Liver (tissue), 9 donors: ENCODE measurements around the gene COG2. TPM values are rescaled to one million over a fixed set of nuclear protein-coding genes. Genes with fewer than 3 reads are reported as not detected.

Experiments used
- DNase-seq: peaks from one replicate; pipeline ENCODE4 v3.0.0-alpha.2; 2017; ENCODE audit warnings: low spot score
- H3K27ac ChIP-seq, 2 donors: one replicate each; pipeline ENCODE4 v1.7.0; 2013; ENCODE audit warnings: inconsistent platforms in 2 of 2, low read length in 2 of 2, control low read depth in 1 of 2, low read depth in 1 of 2, mild to moderate bottlenecking in 1 of 2
- H3K27me3 ChIP-seq, 4 donors: one replicate each; pipeline versions ENCODE4 v1.6.1 to v1.7.0; 2013; ENCODE audit warnings: low read length in 3 of 4, inconsistent platforms in 1 of 4, mild to moderate bottlenecking in 1 of 4, moderate library complexity in 1 of 4; ENCODE audit not compliant: control insufficient read depth in 4 of 4, insufficient read depth in 4 of 4
- H3K36me3 ChIP-seq, 4 donors: one replicate each; pipeline versions ENCODE4 v1.6.1 to v1.7.0; 2013; ENCODE audit warnings: low read length in 3 of 4, mild to moderate bottlenecking in 3 of 4, low read depth in 1 of 4, moderate library complexity in 1 of 4; ENCODE audit not compliant: control insufficient read depth in 4 of 4, insufficient read depth in 3 of 4
- H3K4me1 ChIP-seq, 4 donors: one replicate each; pipeline versions ENCODE4 v1.6.1 to v1.7.0; 2013; ENCODE audit warnings: low read length in 3 of 4, mild to moderate bottlenecking in 3 of 4, moderate library complexity in 1 of 4; ENCODE audit not compliant: control insufficient read depth in 4 of 4, insufficient read depth in 4 of 4
- H3K4me3 ChIP-seq, 3 donors: one replicate each; pipeline versions ENCODE4 v1.6.1 to v1.7.0; 2013; ENCODE audit warnings: low read length in 3 of 3, control low read depth in 1 of 3, low read depth in 1 of 3, mild to moderate bottlenecking in 1 of 3
- H3K9ac ChIP-seq, 2 donors: one replicate each; pipeline ENCODE4 v1.7.0; 2013; ENCODE audit warnings: low read length in 2 of 2, mild to moderate bottlenecking in 2 of 2, moderate library complexity in 2 of 2, control low read depth in 1 of 2, low read depth in 1 of 2
- H3K9me3 ChIP-seq, 4 donors: one replicate each; pipeline versions ENCODE4 v1.6.1 to v1.7.0; 2013; ENCODE audit warnings: low read length in 3 of 4; ENCODE audit not compliant: control insufficient read depth in 4 of 4
- EGR1 ChIP-seq, 2 donors: IDR thresholded peaks; 2 replicates each; pipeline ENCODE4 v1.6.1; 2016 to 2018; ENCODE audit warnings: antibody characterized with exemption in 2 of 2, low read depth in 2 of 2
- FOXA1 ChIP-seq: IDR thresholded peaks from 2 replicates; pipeline ENCODE4 v1.6.1; 2016; ENCODE audit warnings: antibody characterized with exemption
- FOXA2 ChIP-seq: IDR thresholded peaks from 2 replicates; pipeline ENCODE4 v1.6.1; 2016; ENCODE audit warnings: antibody characterized with exemption
- GABPA ChIP-seq, 2 donors: IDR thresholded peaks in 1 of 2; conservative IDR thresholded peaks in 1 of 2; 2 replicates each; pipeline ENCODE4 v1.6.1; 2016; ENCODE audit warnings: antibody characterized with exemption in 2 of 2, mild to moderate bottlenecking in 1 of 2, moderate library complexity in 1 of 2
- HNF4A ChIP-seq, 2 donors: conservative IDR thresholded peaks; 2 replicates each; pipeline ENCODE4 v1.6.1; 2016; ENCODE audit warnings: antibody characterized with exemption in 2 of 2, mild to moderate bottlenecking in 2 of 2
- HNF4G ChIP-seq: IDR thresholded peaks from 2 replicates; pipeline ENCODE4 v1.6.1; 2016; ENCODE audit warnings: antibody characterized with exemption
- JUND ChIP-seq, 2 donors: IDR thresholded peaks; 2 replicates each; pipeline ENCODE4 v1.6.1; 2016; ENCODE audit warnings: antibody characterized with exemption in 2 of 2
- NR2F2 ChIP-seq: IDR thresholded peaks from 2 replicates; pipeline ENCODE4 v1.6.1; 2016; ENCODE audit warnings: antibody characterized with exemption
- RAD21 ChIP-seq, 2 donors: IDR thresholded peaks; 2 replicates each; pipeline ENCODE4 v1.6.1; 2016; ENCODE audit warnings: antibody characterized with exemption in 2 of 2, mild to moderate bottlenecking in 2 of 2
- RXRA ChIP-seq, 2 donors: IDR thresholded peaks; 2 replicates each; pipeline ENCODE4 v1.6.1; 2017 to 2018; ENCODE audit warnings: antibody characterized with exemption in 2 of 2, mild to moderate bottlenecking in 1 of 2
- SP1 ChIP-seq: IDR thresholded peaks from 2 replicates; pipeline ENCODE4 v1.6.1; 2018; ENCODE audit warnings: antibody characterized with exemption, mild to moderate bottlenecking
- TAF1 ChIP-seq: conservative IDR thresholded peaks from 2 replicates; pipeline ENCODE4 v1.6.1; 2016; ENCODE audit warnings: antibody characterized with exemption, mild to moderate bottlenecking
- YY1 ChIP-seq: IDR thresholded peaks from 2 replicates; pipeline ENCODE4 v1.6.1; 2016; ENCODE audit warnings: antibody characterized with exemption, mild to moderate bottlenecking
- WGBS: extraction: QIAGEN DNeasy Blood & Tissue Kit; methylation state at CpG from one replicate; pipeline ENCODE4 v1.1.7; 2013; 5-methylcytosine and 5-hydroxymethylcytosine counted together
- polyA plus RNA-seq, 2 donors: library from polyadenylated mRNA; stranded (reverse) in 1 of 2; unstranded in 1 of 2; fragments of 200-250 nt in 1 of 2; fragments of >200 nt in 1 of 2; fragmentation: Nextera tagmentation in 1 of 2; extraction: Ambion mirVana in 1 of 2; gene quantifications; one replicate each; pipeline versions ENCODE4 v1.2.1 to v1.2.3, GENCODE V29; 2013 to 2015
- total RNA-seq, 2 donors: library from RNA; depleted of rRNA; stranded (reverse); fragments of >200 nt; gene quantifications; one replicate each; pipeline ENCODE4 v1.2.3, GENCODE V29; 2014
- TF ChIP-seq, protein P1 (sequence below): IDR thresholded peaks from 2 replicates; pipeline ENCODE4 v1.6.1; 2016; ENCODE audit warnings: antibody characterized with exemption
- TF ChIP-seq, protein P2 (sequence below): fragments of 150-350 bp; IDR thresholded peaks from 2 replicates; pipeline ENCODE4 v1.5.1; 2017; ENCODE audit warnings: improper control_type of control experiment, low read depth, low read length; ENCODE audit not compliant: missing input control
- TF ChIP-seq, protein P3 (sequence below): IDR thresholded peaks from 2 replicates; pipeline ENCODE4 v1.6.1; 2016; ENCODE audit warnings: antibody characterized with exemption
- TF ChIP-seq, protein P4 (sequence below): IDR thresholded peaks from 2 replicates; pipeline ENCODE4 v1.6.1; 2016; ENCODE audit warnings: antibody characterized with exemption, mild to moderate bottlenecking
- TF ChIP-seq, protein P5 (sequence below): IDR thresholded peaks from 2 replicates; pipeline ENCODE4 v1.6.1; 2016; ENCODE audit warnings: antibody characterized with exemption
- donor health status: healthy.
- donor health status: healthy.
- donor health status: healthy.
- donor health status: healthy.
- donor health status: healthy.

COG2 gene
- total and polyA plus RNA-seq, 4 donors = 6.4 to 16.1 (median 14.3) TPM

DNA sequence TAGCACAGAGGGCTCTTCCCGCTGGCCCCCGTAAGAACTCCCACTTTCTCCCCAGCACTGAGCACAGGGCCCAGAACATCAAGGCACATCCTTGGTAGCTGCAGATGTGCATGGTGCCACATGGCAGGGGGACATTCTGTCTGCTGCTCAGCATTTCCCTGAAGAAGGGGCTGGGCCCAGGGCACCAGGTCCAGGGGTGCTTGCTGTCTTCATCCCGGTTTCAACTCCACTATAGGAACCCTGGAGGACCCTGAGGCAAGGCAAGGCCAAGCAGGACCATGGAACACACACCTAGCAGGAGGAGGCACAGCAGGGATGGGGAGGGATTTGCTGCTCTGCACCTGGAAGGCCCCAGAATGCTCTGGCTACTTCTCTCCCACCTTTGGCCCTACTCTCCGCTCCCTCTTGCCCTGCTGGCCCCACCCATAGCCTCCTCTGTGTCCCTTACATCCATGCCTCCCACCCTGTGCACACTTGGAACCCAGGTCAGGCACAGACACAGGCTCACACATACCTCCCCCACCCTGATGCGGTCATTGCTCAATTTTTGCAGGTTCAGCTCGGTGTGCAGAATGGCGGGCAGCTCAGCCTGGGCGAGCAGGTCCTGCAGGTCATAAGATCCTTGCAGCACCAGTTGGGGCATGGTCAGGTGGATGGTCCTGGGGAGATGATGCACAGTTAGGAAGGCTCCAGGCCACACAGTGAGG lies 61.6 kb downstream of the COG2 start:
- no peak for DNase-seq
- 86% methylated on average over 8 of the region's 8 CpGs for WGBS

More for the DNA sequence above, 61.6 kb downstream of the COG2 start:
- Histone ChIP-seq H3K9ac (no peak overlapping the region), H3K9me3 (no peaks in the 10 kb centered on the region), H3K4me1 (peaks cover 2 to 29% (median 17%) of the 10 kb centered on the region in 4 donors), H3K4me3 (no peak overlapping the region), H3K27me3 (no peaks in the 10 kb centered on the region), H3K36me3 (peaks cover 10 to 54% (median 42%) of the 10 kb centered on the region in 4 donors), H3K27ac (no peak overlapping the region)
- TF ChIP-seq, protein P1, sequence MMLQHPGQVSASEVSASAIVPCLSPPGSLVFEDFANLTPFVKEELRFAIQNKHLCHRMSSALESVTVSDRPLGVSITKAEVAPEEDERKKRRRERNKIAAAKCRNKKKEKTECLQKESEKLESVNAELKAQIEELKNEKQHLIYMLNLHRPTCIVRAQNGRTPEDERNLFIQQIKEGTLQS = peak; percentile 0
- TF ChIP-seq FOXA1 (no peak), HNF4G (no peak), RXRA (IDR thresholded peaks at IDR 0.05) (peak in 1 of 2 donors; percentile 40), GABPA (IDR thresholded peaks at IDR 0.05 in 1 of 2, conservative IDR thresholded peaks at IDR 0.05 in 1 of 2) (no peak), JUND (IDR thresholded peaks at IDR 0.05) (peak in 1 of 2 donors; percentile 3), EGR1 (IDR thresholded peaks at IDR 0.05; ENCODE audit: low read depth in 2 of 2) (peak in 1 of 2 donors; percentile 65), FOXA2 (no peak), HNF4A (conservative IDR thresholded peaks at IDR 0.05) (no peak), YY1 (no peak), NR2F2 (peak; percentile 40), TAF1 (no peak), SP1 (peak; percentile 4), RAD21 (IDR thresholded peaks at IDR 0.05) (no peak)
- TF ChIP-seq, protein P2, sequence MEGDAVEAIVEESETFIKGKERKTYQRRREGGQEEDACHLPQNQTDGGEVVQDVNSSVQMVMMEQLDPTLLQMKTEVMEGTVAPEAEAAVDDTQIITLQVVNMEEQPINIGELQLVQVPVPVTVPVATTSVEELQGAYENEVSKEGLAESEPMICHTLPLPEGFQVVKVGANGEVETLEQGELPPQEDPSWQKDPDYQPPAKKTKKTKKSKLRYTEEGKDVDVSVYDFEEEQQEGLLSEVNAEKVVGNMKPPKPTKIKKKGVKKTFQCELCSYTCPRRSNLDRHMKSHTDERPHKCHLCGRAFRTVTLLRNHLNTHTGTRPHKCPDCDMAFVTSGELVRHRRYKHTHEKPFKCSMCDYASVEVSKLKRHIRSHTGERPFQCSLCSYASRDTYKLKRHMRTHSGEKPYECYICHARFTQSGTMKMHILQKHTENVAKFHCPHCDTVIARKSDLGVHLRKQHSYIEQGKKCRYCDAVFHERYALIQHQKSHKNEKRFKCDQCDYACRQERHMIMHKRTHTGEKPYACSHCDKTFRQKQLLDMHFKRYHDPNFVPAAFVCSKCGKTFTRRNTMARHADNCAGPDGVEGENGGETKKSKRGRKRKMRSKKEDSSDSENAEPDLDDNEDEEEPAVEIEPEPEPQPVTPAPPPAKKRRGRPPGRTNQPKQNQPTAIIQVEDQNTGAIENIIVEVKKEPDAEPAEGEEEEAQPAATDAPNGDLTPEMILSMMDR = no peak
- TF ChIP-seq, protein P3, sequence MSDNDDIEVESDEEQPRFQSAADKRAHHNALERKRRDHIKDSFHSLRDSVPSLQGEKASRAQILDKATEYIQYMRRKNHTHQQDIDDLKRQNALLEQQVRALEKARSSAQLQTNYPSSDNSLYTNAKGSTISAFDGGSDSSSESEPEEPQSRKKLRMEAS = no peak
- TF ChIP-seq, protein P4, sequence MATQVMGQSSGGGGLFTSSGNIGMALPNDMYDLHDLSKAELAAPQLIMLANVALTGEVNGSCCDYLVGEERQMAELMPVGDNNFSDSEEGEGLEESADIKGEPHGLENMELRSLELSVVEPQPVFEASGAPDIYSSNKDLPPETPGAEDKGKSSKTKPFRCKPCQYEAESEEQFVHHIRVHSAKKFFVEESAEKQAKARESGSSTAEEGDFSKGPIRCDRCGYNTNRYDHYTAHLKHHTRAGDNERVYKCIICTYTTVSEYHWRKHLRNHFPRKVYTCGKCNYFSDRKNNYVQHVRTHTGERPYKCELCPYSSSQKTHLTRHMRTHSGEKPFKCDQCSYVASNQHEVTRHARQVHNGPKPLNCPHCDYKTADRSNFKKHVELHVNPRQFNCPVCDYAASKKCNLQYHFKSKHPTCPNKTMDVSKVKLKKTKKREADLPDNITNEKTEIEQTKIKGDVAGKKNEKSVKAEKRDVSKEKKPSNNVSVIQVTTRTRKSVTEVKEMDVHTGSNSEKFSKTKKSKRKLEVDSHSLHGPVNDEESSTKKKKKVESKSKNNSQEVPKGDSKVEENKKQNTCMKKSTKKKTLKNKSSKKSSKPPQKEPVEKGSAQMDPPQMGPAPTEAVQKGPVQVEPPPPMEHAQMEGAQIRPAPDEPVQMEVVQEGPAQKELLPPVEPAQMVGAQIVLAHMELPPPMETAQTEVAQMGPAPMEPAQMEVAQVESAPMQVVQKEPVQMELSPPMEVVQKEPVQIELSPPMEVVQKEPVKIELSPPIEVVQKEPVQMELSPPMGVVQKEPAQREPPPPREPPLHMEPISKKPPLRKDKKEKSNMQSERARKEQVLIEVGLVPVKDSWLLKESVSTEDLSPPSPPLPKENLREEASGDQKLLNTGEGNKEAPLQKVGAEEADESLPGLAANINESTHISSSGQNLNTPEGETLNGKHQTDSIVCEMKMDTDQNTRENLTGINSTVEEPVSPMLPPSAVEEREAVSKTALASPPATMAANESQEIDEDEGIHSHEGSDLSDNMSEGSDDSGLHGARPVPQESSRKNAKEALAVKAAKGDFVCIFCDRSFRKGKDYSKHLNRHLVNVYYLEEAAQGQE = no peak
- TF ChIP-seq, protein P5, sequence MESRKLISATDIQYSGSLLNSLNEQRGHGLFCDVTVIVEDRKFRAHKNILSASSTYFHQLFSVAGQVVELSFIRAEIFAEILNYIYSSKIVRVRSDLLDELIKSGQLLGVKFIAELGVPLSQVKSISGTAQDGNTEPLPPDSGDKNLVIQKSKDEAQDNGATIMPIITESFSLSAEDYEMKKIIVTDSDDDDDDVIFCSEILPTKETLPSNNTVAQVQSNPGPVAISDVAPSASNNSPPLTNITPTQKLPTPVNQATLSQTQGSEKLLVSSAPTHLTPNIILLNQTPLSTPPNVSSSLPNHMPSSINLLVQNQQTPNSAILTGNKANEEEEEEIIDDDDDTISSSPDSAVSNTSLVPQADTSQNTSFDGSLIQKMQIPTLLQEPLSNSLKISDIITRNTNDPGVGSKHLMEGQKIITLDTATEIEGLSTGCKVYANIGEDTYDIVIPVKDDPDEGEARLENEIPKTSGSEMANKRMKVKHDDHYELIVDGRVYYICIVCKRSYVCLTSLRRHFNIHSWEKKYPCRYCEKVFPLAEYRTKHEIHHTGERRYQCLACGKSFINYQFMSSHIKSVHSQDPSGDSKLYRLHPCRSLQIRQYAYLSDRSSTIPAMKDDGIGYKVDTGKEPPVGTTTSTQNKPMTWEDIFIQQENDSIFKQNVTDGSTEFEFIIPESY = no peak
